Activated T-cell treated with anti-CD3 and anti-CD28 coated beads, Interleukin-2, amount 50 U/mL, for 24 hours (primary cell): ENCODE measurements around the gene SLC30A2.
A peak's percentile ranks its signal among the peaks of the same experiment; 100 is the strongest.
"Not testable (repeated sequence)": the region's sequence is repeated elsewhere in the genome, so short reads cannot be mapped to it uniquely, and the experiment has no call there.

Source experiments
- DNase-seq: peaks from one replicate; pipeline ENCODE4 v3.0.0-alpha.2; 2020
- H3K27ac Mint-ChIP-seq: 2 replicates; pipeline ENCODE4 v1.8.0; 2020; ENCODE audit warnings: mild to moderate bottlenecking, mixed read lengths
- H3K27me3 Mint-ChIP-seq: 2 replicates; pipeline ENCODE4 v1.8.0; 2020; ENCODE audit warnings: mixed read lengths
- H3K36me3 Mint-ChIP-seq: 2 replicates; pipeline ENCODE4 v1.8.0; 2020; ENCODE audit warnings: low read depth, mixed read lengths
- H3K4me1 Mint-ChIP-seq: 2 replicates; pipeline ENCODE4 v1.8.0; 2020; ENCODE audit warnings: low read depth, mixed read lengths
- H3K4me3 Mint-ChIP-seq: 2 replicates; pipeline ENCODE4 v1.8.0; 2020; ENCODE audit warnings: mild to moderate bottlenecking, moderate library complexity, mixed read lengths
- H3K9me3 Mint-ChIP-seq: 2 replicates; pipeline ENCODE4 v1.8.0; 2020; ENCODE audit warnings: mixed read lengths

SLC30A2 gene

DNA sequence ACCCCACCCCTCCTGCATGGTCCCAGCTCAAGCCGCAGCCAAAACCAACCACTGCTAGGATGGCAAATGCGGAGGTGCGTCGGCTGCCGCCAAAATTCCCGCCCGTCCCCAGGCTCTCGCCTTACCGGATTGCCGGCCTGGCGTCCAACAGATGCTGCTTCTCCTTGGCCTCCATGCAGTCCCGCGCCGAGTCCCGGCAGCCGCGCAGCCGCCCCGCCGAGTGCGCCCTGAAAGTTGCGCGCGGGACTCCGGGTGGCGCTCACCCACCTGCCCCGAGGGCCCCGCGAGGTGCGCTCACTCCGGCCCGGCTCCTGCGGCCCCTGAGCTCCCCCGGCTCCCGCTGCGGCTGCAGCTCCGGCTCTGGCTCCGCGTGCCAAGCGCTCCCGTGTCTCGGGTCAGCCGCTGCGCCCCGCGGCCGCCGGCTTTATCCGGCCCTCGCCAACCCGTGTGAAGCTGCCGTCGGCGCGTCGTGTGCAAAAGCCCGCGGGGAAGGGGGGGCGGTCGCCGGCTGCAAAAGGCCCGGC, at the start of gene SLC30A2:
TSS of gene SLC30A2 (minus strand) at position 397 of the 524 bp plus-strand sequence. CDS start at position 175, 222 bp downstream.
- Mint-ChIP-seq H3K9me3 (no peaks in the 10 kb centered on the region), H3K4me1 (peaks cover 5% of the 10 kb centered on the region), H3K36me3 (no peaks in the 10 kb centered on the region), H3K27ac (no peak within 1 kb of the TSS), H3K4me3 (no peak within 1 kb of the TSS), H3K27me3 (peaks cover 65% of the 10 kb centered on the region)
- DNase-seq = peak; percentile 30

DNA sequence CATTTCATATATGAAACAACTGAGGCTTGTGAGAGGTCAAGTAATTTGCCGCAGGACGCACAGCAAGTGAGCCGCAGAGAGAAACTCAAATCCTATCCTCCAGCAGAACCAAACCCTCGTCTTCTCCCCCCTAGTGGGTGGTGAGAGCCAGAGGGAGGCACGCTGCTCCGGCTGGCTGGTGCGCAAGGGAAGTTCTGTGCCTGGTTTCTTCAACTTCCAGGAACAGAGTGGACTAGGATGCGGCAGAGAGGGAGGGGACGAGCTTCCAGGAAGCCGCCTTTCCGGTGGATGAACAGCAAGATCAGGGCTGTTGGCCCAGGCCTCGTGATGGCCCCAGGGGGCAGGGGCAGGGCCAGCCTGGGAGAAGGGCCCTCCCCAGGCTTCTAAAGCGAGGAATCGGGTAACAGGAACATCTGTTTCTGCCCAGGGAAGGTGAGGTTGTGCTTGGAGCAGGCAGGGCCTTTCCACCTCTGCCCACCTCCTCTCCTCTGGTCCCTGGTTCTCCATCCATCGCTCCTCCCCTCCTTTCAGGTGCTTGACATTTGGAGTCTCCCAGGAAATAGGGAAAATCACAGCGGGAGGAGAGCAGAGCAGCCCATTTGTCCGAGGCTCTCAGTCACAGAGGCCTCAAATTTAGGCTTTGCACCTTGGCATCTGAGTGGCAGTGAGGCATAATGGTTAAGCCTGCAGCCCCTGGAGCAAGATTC, 48.9 kb upstream of the SLC30A2 start:
- Mint-ChIP-seq H3K4me3 (no peak overlapping the region), H3K27ac (no peak overlapping the region), H3K4me1 (peaks cover 3% of the 10 kb centered on the region), H3K27me3 (peaks cover 16% of the 10 kb centered on the region), H3K36me3 (no peaks in the 10 kb centered on the region), H3K9me3 (no peaks in the 10 kb centered on the region)
- DNase-seq = no peak

DNA sequence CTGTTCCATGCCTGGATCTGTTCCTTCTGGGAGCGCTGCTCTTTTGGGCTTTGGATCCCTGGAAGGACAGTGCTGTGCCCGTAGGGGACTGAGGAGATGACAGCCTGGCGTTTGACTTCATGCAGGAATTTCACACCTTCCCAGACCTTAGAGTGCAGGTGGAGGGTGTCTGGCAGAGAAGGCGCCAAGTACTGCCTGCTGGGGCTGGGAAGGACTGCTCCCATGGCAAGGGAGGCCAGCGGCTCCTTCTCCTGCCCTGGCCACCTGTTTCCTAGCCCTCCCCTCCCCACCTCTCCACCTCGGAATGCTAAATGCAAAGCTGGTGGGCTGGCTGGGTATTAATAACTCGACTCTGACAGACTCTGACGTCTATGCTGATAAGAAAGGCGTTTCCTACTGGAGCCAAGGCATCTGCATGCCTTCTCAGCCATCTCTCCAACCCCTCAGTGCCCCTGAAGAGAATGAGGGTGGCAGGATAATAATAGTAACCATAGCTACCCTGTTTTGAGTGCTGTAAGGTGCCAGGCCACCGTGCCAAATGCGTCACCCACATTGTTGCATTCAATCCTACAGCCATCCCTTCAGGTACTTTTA, 48.3 kb upstream of the SLC30A2 start:
- Mint-ChIP-seq H3K4me1 (peaks cover 3% of the 10 kb centered on the region), H3K27me3 (peaks cover 17% of the 10 kb centered on the region), H3K4me3 (no peak overlapping the region), H3K27ac (no peak overlapping the region), H3K36me3 (no peaks in the 10 kb centered on the region), H3K9me3 (no peaks in the 10 kb centered on the region)
- DNase-seq = no peak

GRCh38 chr1:26093569-26093968, 47.7 kb upstream of the SLC30A2 start:
- H3K4me3 Mint-ChIP-seq, H3K9me3 Mint-ChIP-seq, H3K4me1 Mint-ChIP-seq, H3K27ac Mint-ChIP-seq, DNase-seq, H3K36me3 Mint-ChIP-seq: not testable (repeated sequence)
- peaks cover 20% of the 10 kb centered on the region for H3K27me3 Mint-ChIP-seq

- Mint-ChIP-seq H3K27ac (no peak overlapping the region), H3K36me3 (no peaks in the 10 kb centered on the region), H3K9me3 (no peaks in the 10 kb centered on the region), H3K27me3 (peaks cover 22% of the 10 kb centered on the region), H3K4me1 (no peaks in the 10 kb centered on the region), H3K4me3 (no peak overlapping the region)
- no peak for DNase-seq
These were observed 46.5 kb upstream of the SLC30A2 start for GRCh38 chr1:26092422-26092821.

DNA sequence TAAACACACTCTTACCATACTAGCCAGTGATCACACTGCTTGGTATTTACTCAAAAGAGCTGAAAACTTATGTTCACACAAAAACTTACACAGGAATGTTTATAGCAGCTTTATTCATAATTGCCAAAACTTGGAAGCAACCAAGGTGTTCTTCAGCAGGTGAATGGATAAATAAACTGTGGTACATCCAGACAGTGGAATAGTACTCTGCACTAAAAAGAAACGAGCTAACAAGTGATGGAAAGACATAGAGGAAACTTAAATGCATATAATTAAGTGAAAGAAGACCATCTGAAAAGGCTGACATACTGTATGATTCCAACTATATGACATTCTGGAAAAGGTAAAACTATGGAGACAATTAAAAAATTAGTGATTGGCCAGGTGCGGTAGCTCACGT, 45.0 kb upstream of the SLC30A2 start:
- no peak for DNase-seq
- Mint-ChIP-seq H3K4me3 (no peak overlapping the region), H3K9me3 (no peaks in the 10 kb centered on the region), H3K27ac (no peak overlapping the region), H3K4me1 (no peaks in the 10 kb centered on the region), H3K36me3 (no peaks in the 10 kb centered on the region), H3K27me3 (peaks cover 26% of the 10 kb centered on the region)

DNA sequence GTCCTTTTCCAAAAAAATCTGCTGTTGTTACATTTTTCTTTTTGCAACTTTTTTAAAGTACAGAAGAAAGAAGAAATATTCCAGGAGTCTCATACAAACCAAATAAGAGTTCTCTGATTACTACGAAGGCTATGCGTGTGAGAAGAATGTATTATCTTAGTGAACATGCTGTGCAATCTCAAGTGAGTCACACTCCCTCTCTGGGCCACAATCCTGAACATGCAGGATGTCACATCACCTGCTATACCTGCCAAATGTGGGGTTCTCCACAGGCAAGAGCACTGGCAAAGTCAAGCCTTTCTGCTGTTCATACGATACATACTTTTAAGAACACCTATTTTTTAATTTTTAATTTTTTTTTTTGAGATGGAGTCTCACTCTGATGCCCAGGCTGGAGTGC, 43.2 kb upstream of the SLC30A2 start:
- Mint-ChIP-seq H3K4me3 (no peak overlapping the region), H3K4me1 (no peaks in the 10 kb centered on the region), H3K27ac (no peak overlapping the region), H3K9me3 (no peaks in the 10 kb centered on the region), H3K36me3 (no peaks in the 10 kb centered on the region), H3K27me3 (peaks cover 39% of the 10 kb centered on the region)
- no peak for DNase-seq

GRCh38 chr1:26084844-26085243, 38.9 kb upstream of the SLC30A2 start:
- Mint-ChIP-seq H3K36me3 (no peaks in the 10 kb centered on the region), H3K4me1 (no peaks in the 10 kb centered on the region), H3K27me3 (peaks cover 28% of the 10 kb centered on the region), H3K27ac (no peak overlapping the region), H3K4me3 (no peak overlapping the region), H3K9me3 (no peaks in the 10 kb centered on the region)
- no peak for DNase-seq

GRCh38 chr1:26084091-26084561, 38.2 kb upstream of the SLC30A2 start:
- no peaks in the 10 kb centered on the region for H3K36me3 Mint-ChIP-seq
- peaks cover 28% of the 10 kb centered on the region for H3K27me3 Mint-ChIP-seq
- no peaks in the 10 kb centered on the region for H3K4me1 Mint-ChIP-seq
- H3K9me3 Mint-ChIP-seq = no peaks in the 10 kb centered on the region
- no peak overlapping the region for H3K27ac Mint-ChIP-seq
- no peak for DNase-seq
- H3K4me3 Mint-ChIP-seq = no peak overlapping the region

DNA sequence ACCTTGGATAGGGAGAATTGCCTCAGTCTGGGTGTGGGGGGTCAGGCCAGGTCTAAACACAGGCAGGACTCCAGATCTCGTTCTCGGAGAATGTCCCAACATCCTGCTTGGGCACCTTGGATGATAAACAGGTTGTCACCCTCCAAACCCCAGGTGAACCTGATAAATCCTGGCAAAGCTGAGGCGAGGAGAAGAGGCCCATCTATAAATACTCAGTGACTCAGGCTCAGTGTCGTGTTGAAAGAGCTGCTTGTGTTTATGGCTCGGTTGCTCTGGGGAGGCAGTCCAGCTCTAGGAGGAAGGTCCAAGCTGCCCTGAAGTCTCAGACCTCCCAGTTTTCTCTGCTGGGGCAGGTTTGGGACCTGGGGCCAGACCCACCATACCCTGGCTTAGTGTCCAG, 37.3 kb upstream of the SLC30A2 start:
- no peaks in the 10 kb centered on the region for H3K36me3 Mint-ChIP-seq
- H3K27me3 Mint-ChIP-seq = peaks cover 23% of the 10 kb centered on the region
- H3K27ac Mint-ChIP-seq = no peak overlapping the region
- no peak for DNase-seq
- H3K4me3 Mint-ChIP-seq = no peak overlapping the region
- no peaks in the 10 kb centered on the region for H3K4me1 Mint-ChIP-seq
- no peaks in the 10 kb centered on the region for H3K9me3 Mint-ChIP-seq

GRCh38 chr1:26082020-26082350, 36.1 kb upstream of the SLC30A2 start:
- H3K27me3 Mint-ChIP-seq = peaks cover 27% of the 10 kb centered on the region
- no peaks in the 10 kb centered on the region for H3K36me3 Mint-ChIP-seq
- H3K9me3 Mint-ChIP-seq = no peaks in the 10 kb centered on the region
- no peak overlapping the region for H3K27ac Mint-ChIP-seq
- no peaks in the 10 kb centered on the region for H3K4me1 Mint-ChIP-seq
- no peak for DNase-seq
- H3K4me3 Mint-ChIP-seq = no peak overlapping the region

DNA sequence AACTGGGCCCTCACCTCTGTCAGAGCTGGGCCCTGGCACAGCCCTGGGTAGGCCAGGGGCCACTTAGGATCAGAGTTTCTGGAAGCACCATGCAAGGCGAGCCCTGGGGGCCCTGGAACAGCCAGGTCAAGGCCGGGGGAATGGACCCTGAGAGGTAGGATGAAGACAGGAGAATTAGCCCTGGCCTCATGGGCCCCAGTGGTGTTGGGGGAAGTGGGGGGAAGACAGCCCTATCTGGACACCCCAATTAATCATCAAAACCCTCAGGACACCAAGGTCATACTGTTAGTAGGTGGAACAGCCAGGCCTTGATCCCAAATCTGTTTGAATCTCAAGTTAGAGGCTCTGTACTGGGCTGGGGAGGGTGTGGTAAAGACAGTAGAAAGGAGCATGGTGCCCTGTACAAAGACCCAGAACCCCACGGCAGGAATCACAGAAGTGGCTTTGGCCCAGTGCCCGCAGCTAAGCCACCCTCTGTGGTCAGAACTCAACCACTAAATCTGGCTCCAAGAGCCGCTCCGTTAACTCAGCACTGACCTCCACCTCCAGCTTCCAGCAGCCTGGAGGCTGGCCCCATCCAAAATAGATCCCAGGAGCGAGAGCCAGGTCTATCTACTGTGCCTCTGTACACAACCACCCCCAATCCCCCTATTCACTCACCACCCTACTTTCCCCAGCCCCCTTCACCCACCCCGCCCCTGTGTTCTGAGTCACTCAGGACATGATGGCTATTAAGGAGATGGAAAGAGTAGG, 35.5 kb upstream of the SLC30A2 start:
- Mint-ChIP-seq H3K4me1 (no peaks in the 10 kb centered on the region), H3K27ac (no peak overlapping the region), H3K36me3 (no peaks in the 10 kb centered on the region), H3K4me3 (no peak overlapping the region), H3K27me3 (peaks cover 27% of the 10 kb centered on the region), H3K9me3 (no peaks in the 10 kb centered on the region)
- DNase-seq = no peak

- Mint-ChIP-seq H3K27me3 (peaks cover 23% of the 10 kb centered on the region), H3K4me3 (no peak overlapping the region), H3K9me3 (no peaks in the 10 kb centered on the region), H3K27ac (no peak overlapping the region), H3K36me3 (no peaks in the 10 kb centered on the region), H3K4me1 (peaks cover 3% of the 10 kb centered on the region)
- no peak for DNase-seq
These were observed 34.3 kb upstream of the SLC30A2 start for GRCh38 chr1:26079960-26080814.

- Mint-ChIP-seq H3K4me1 (peaks cover 3% of the 10 kb centered on the region), H3K4me3 (no peak overlapping the region), H3K36me3 (no peaks in the 10 kb centered on the region), H3K27ac (no peak overlapping the region), H3K9me3 (no peaks in the 10 kb centered on the region), H3K27me3 (peaks cover 16% of the 10 kb centered on the region)
- DNase-seq = no peak
These were observed 33.3 kb upstream of the SLC30A2 start for GRCh38 chr1:26079178-26079563.
